Stimulated activated naive CD8-positive, alpha-beta T cell treated with anti-CD3 and anti-CD28 coated beads, Interleukin-15, amount 100 ng/mL, for 72 hours (primary cell): ENCODE measurements around the gene MCTP2.
"Not testable (repeated sequence)": the region's sequence is repeated elsewhere in the genome, so short reads cannot be mapped to it uniquely, and the experiment has no call there.

Source experiments
- ATAC-seq: fragments of 150-1000 bp; cut with Tn5 transposase; 2 replicates; pipeline ENCODE4 v1.10.0; 2021; ENCODE audit warnings: mild to moderate bottlenecking, moderate library complexity
- DNase-seq, 2 donors: peaks; one replicate each; pipeline ENCODE4 v3.0.0; 2021 to 2022
- H3K27ac Mint-ChIP-seq, 2 donors: one replicate each; pipeline ENCODE4 v1.8.0; 2022; ENCODE audit warnings: mild to moderate bottlenecking in 2 of 2, mixed read lengths in 2 of 2, moderate library complexity in 2 of 2
- H3K27me3 Mint-ChIP-seq: one replicate; pipeline ENCODE4 v1.8.0; 2022; ENCODE audit warnings: mixed read lengths
- H3K4me1 Mint-ChIP-seq: one replicate; pipeline ENCODE4 v1.8.0; 2022; ENCODE audit warnings: mild to moderate bottlenecking, mixed read lengths
- H3K4me3 Mint-ChIP-seq, 2 donors: one replicate each; pipeline ENCODE4 v1.8.0; 2022; ENCODE audit warnings: mild to moderate bottlenecking in 2 of 2, mixed read lengths in 2 of 2, moderate library complexity in 1 of 2
- H3K9me3 Mint-ChIP-seq, 2 donors: one replicate each; pipeline ENCODE4 v1.8.0; 2022; ENCODE audit warnings: mixed read lengths in 2 of 2

The MCTP2 gene

DNA sequence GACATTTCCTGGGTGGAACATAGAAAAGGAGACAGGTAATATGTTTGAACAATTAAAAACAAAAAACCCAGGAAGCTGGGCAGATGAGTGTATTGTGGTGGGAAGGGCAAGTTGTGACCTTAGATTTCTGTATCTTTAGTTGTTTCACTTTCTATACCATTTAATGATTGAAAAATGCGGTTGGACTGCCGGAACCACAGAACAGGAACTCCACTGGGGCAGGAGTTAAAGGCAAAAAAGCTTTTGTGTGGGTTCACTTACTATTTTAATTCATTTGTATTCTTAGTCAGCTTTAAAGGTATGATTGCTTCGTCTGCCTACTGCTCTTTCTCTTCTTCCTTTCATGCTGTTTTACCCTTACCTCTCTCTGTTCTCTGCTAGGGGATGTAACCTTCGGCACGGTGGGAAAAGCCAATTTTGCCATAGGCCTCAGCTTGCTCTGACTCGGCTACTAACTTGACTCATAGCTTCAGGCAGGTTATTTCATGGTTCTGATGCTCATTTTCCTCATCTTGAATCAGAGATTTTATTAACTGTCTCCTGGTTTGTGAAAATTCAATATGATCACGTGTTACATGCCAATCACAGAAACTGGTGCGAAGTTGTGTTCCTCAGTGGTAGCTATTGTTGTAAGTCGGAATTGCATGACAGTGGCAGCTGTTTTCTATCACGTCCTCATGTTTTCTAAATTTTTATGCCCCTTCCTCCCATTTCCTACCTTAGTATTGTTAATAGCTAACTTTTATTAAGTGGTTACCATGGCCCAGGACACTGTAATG lies 1.6 kb upstream of the MCTP2 start:
- ATAC-seq = peak; percentile 70
- H3K27ac Mint-ChIP-seq = peak overlapping the region; percentile 95 to 98
- H3K9me3 Mint-ChIP-seq = no peaks in the 10 kb centered on the region
- H3K27me3 Mint-ChIP-seq = peaks cover 11% of the 10 kb centered on the region
- H3K4me3 Mint-ChIP-seq = peak overlapping the region; percentile 84 to 90
- H3K4me1 Mint-ChIP-seq = peaks cover 54% of the 10 kb centered on the region
- DNase-seq = peak; percentile 55 to 78

DNA sequence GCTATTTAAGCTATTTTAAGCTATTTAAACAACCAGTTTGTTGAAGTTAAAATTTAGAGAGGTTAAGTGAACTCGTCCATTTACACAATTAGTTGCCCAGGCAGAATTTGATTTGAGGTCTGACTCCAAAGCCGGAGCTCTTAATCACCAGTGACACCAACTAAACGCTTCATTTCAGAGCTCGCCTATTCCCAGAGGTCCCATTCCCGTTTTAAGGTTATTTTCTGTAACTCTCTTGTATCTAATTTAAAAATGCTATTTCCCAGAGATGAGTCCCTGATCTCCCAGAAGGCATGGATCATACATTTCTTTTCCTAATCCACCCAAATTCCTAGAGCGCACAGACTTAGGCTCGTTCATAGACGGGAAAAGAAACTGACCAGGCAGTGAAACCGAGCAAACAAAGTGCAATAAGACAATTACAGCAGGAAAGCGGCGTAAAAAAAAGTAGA lies 904 bp upstream of the MCTP2 start:
- DNase-seq (no peak), ATAC-seq (no peak)
- peaks cover 61% of the 10 kb centered on the region for H3K4me1 Mint-ChIP-seq
- H3K4me3 Mint-ChIP-seq = peak overlapping the region; percentile 84 to 90
- H3K9me3 Mint-ChIP-seq = no peaks in the 10 kb centered on the region
- H3K27me3 Mint-ChIP-seq = peaks cover 4% of the 10 kb centered on the region
- H3K27ac Mint-ChIP-seq = peak overlapping the region; percentile 95 to 98

DNA sequence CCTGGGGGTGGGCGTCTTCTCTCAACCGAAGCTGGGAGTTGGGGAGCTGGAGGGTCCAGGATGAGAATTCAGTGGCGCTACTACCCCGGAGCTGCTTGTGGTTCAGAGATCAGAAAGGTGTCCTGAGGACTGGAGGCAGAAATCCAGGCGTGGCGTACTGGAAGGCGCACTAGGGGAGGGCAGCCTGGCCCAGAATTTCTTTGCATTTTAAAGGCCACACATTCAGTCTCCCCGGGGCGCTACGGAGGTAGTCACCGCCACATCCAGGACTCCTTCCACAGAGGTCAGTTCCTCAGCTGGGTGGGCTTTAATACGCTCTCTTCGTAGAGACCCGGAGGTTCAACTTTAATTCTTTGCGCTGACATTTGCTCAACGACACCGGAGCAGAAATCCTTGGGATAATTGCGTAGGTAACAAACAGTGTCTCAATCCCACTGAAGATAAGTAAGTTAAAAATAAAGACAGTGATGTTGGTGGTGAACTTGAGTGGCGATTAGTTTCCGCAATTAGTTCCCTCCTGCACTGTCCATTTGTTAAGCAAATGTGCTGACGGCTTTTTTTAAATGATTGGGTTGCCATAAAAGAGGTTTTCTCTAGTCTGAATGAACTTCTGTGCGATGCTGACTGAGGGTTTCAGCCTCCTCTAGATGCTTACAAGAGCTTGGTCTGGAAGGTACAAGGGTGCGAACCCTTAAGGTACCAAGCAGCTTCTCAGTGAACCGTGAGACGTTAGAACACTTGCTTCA lies 535 bp downstream of the MCTP2 start:
- Mint-ChIP-seq H3K27ac (peak overlapping the region; percentile 64 to 98), H3K27me3 (no peaks in the 10 kb centered on the region), H3K9me3 (no peaks in the 10 kb centered on the region), H3K4me3 (peak overlapping the region; percentile 84 to 90), H3K4me1 (peaks cover 73% of the 10 kb centered on the region)
- ATAC-seq (peak; percentile 22), DNase-seq (no peak)

DNA sequence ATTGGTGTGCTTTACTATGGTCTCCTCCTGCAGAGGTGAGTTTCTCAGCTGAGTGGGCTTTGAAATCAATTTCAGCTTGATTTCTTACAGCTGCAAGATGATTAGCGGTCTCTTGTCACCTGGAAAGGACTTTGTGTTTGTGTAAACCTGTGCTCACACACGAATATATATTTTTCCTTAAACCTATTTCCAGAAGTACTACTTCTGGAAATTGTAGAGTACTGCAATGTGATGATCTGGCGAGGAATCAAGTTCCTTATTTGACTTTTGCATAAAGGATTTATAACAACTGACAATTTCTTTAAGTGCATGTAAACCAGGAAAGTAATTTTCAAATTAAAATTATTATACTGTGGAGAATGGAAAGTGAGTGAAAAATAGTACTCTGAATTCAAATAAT lies 2.1 kb downstream of the MCTP2 start:
- ATAC-seq (no peak), DNase-seq (no peak)
- peak overlapping the region in 1 of 2 donors; percentile 90 for H3K4me3 Mint-ChIP-seq
- peaks cover 82% of the 10 kb centered on the region for H3K4me1 Mint-ChIP-seq
- H3K27me3 Mint-ChIP-seq = no peaks in the 10 kb centered on the region
- no peaks in the 10 kb centered on the region for H3K9me3 Mint-ChIP-seq
- H3K27ac Mint-ChIP-seq = peak overlapping the region; percentile 16 to 22

DNA sequence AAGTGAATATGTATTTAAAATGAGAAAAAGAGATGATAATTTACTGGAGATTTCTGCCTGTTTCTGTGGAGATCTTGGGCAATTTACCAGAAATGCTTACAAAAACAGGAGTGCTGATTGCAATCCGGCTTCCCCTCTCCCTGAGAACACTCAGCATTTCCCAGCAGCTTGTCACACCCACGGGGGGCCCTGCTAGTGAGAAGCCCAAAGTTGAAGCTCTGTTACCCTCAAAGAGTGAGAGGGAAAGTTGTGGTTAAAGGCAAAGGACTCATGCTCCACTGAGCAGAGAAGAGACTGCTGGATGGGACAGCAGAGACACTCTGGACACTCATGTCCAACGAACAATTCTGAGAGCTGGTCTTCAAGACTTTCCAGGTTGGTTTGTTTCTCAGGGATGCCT lies 2.9 kb downstream of the MCTP2 start:
- no peak for ATAC-seq
- Mint-ChIP-seq H3K9me3 (no peaks in the 10 kb centered on the region), H3K4me3 (peak overlapping the region; percentile 29 to 90), H3K27ac (no peak overlapping the region), H3K4me1 (peaks cover 82% of the 10 kb centered on the region), H3K27me3 (no peaks in the 10 kb centered on the region)
- DNase-seq = peak in 1 of 2 donors; percentile 26

DNA sequence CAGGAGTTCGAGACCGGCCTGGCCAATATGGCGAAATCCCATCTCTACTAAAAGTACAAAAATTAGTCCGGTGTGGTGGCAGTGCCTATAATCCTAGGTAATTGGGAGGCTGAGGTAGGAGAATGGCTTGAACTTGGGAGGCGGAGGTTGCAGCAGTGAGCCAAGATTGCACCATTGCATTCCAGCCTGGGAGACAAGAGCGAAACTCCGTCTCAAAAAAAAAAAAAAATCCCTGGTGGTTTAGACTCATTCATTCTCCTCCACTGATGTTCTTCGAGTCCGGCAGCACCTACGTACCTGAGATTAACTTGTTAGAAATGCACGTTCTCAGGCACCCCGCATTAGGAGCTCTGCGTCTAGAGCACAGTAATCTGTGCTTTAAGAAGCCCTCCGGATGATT lies 3.7 kb downstream of the MCTP2 start:
- H3K9me3 Mint-ChIP-seq = no peaks in the 10 kb centered on the region
- no peak overlapping the region for H3K27ac Mint-ChIP-seq
- ATAC-seq (no peak), DNase-seq (no peak)
- H3K4me1 Mint-ChIP-seq = peaks cover 82% of the 10 kb centered on the region
- peak overlapping the region in 1 of 2 donors; percentile 90 for H3K4me3 Mint-ChIP-seq
- H3K27me3 Mint-ChIP-seq = no peaks in the 10 kb centered on the region

DNA sequence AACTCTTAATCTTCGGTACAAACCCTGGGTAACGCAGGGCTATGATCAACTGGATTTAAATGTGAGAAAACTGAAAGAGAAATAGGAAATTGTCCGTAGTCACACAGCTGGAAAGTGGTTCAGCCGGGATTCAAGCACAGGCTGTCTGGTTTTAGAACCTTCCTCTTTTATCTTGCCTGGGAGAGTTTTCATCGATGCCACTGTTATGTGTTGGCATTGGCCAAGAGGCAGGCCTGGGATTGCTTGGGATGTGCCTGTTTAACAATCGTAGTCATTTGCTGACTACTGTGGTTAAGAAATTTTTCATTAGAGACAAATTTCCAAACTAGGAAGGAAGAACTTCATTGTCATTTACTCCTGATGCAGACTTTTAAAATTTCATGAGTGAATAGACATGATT lies 4.3 kb downstream of the MCTP2 start:
- no peak overlapping the region for H3K4me3 Mint-ChIP-seq
- DNase-seq (no peak), ATAC-seq (no peak)
- H3K9me3 Mint-ChIP-seq = no peaks in the 10 kb centered on the region
- H3K4me1 Mint-ChIP-seq = peaks cover 79% of the 10 kb centered on the region
- H3K27ac Mint-ChIP-seq = no peak overlapping the region
- no peaks in the 10 kb centered on the region for H3K27me3 Mint-ChIP-seq

DNA sequence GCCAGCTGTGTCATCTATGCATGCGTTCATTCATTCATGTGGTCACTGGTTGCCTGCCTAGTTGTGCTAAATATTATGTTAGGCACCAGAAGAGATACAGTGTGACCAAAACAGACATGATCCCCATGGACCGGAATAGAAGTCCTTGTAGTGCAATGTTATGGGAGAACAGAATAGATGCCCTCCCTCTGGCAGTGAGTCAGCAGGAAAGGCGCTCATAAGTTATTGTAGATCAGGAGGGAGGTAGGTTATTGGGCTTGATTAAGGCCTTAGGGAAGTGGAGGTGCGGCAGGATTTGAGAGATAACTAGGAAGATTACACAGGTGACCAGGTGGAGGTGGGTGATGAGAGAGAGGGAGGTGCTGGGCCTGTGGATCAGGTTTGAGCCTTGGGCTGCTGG lies 5.2 kb downstream of the MCTP2 start:
- Mint-ChIP-seq H3K4me1 (peaks cover 78% of the 10 kb centered on the region), H3K27me3 (no peaks in the 10 kb centered on the region), H3K27ac (no peak overlapping the region), H3K4me3 (no peak overlapping the region), H3K9me3 (no peaks in the 10 kb centered on the region)
- ATAC-seq (no peak), DNase-seq (no peak)

DNA sequence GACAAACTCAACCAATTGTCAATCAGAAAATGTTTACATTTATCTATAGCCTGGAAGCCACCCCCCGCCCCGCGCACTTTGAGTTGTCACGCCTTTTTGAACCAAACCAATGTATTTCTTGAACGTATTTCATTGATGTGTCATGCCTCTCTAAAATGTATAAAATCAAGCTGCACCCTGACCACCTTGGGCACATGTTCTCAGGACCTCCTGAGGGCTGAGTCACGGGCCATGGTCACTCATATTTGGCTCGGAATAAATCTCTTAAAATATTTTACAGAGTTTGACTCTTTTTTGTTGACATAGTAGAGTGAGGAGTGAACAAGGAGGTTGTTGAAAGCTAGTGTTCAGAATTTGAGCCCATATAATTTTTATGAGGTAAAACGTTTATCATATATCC lies 6.5 kb downstream of the MCTP2 start:
- DNase-seq (no peak), ATAC-seq (no peak)
- Mint-ChIP-seq H3K27me3 (no peaks in the 10 kb centered on the region), H3K4me1 (peaks cover 67% of the 10 kb centered on the region), H3K9me3 (no peaks in the 10 kb centered on the region), H3K4me3 (peak overlapping the region in 1 of 2 donors; percentile 44), H3K27ac (no peak overlapping the region)

DNA sequence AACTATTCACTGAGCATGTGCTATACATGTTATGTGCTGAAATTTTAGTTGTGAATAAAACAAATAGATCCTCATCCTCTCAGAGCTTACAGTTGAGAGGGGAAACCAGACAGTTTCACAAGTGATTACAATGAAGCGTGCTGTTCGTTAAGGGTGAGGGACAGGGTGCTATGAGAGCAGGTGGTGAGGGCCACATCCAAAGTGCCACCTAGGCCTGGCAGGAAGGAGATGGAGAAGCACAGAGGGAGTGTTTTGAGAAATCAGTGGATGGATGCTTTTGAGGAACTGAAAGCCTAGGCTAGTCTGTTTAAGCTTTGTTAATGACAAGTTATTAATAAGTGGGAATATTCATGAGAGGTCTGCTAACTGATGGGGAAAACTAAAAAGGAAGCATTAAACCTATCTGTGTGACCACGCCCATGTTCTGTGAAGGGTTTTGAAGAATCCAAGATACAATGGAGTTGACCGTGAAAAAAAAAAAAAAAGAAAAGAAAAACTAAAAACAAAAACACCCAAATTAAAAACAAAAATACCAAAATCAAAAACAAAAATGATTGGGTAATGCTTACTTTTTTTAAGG lies 7.3 kb downstream of the MCTP2 start:
- Mint-ChIP-seq H3K9me3 (no peaks in the 10 kb centered on the region), H3K4me1 (peaks cover 63% of the 10 kb centered on the region), H3K27me3 (no peaks in the 10 kb centered on the region), H3K4me3 (peak overlapping the region in 1 of 2 donors; percentile 11), H3K27ac (peak overlapping the region in 1 of 2 donors; percentile 84)
- peak; percentile 77 for ATAC-seq
- DNase-seq = no peak

DNA sequence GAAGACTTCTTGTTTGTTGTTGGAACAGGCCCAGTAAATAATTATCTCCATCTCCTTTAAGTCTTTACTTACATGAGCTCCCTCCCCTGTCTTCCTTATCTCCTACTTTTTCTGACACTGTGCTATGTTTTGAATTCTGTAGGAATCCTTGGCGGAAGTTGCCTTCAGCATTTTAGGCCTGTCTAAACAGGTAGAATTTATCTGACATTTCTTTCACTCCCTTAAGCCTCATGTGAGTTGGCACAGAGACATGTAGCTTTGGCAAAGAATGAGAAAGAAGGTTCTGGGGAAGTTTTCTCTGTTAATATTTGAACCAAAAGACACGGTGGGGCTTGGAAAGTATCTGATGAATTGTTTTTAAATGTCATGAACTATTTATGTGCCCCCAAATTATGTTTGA lies 8.1 kb downstream of the MCTP2 start:
- H3K4me1 Mint-ChIP-seq = peaks cover 54% of the 10 kb centered on the region
- H3K4me3 Mint-ChIP-seq = no peak overlapping the region
- H3K27me3 Mint-ChIP-seq = no peaks in the 10 kb centered on the region
- ATAC-seq (no peak), DNase-seq (no peak)
- no peak overlapping the region for H3K27ac Mint-ChIP-seq
- H3K9me3 Mint-ChIP-seq = no peaks in the 10 kb centered on the region

DNA sequence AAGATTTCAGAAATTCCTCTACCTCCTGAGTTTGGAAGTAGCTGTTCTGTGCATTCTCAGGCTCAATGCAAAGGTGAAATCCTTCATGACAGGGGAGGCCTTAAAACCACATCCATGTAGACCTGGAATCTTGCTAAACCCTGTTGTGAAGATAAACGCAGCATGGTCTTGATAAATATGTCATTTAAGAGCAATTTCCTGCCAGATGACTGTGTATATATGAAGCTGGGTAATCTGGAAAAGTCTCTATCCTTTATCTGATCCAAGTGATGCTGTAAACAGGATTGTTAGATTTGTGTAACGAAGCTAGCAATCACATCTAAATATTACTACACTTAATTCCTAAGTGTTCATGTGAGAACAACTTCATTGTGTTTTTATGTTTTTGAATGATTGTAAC lies 9.1 kb downstream of the MCTP2 start:
- no peaks in the 10 kb centered on the region for H3K27me3 Mint-ChIP-seq
- peaks cover 44% of the 10 kb centered on the region for H3K4me1 Mint-ChIP-seq
- H3K4me3 Mint-ChIP-seq = no peak overlapping the region
- H3K9me3 Mint-ChIP-seq = no peaks in the 10 kb centered on the region
- no peak overlapping the region for H3K27ac Mint-ChIP-seq
- DNase-seq (no peak), ATAC-seq (no peak)

DNA sequence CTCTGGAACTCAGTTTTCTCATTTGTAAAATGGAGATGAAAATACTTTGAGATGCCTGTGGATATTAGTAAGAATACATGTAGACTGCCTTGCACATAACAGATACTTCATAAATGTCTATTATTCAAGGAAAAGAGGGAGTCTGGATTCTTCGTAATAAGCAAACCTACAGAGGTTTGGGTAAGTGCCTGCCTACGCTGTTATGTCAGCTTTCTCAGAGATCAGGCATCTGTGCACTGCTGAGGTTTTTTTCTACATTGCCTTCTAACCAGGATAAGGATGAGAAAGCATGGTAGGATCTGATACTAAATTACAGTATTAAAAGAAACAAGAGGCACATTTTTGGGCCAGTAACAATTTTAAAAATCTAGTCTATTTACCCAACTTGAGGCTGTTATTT lies 10.9 kb downstream of the MCTP2 start:
- DNase-seq (no peak), ATAC-seq (no peak)
- no peak overlapping the region for H3K4me3 Mint-ChIP-seq
- no peaks in the 10 kb centered on the region for H3K27me3 Mint-ChIP-seq
- H3K27ac Mint-ChIP-seq = no peak overlapping the region
- peaks cover 36% of the 10 kb centered on the region for H3K4me1 Mint-ChIP-seq
- H3K9me3 Mint-ChIP-seq = no peaks in the 10 kb centered on the region

DNA sequence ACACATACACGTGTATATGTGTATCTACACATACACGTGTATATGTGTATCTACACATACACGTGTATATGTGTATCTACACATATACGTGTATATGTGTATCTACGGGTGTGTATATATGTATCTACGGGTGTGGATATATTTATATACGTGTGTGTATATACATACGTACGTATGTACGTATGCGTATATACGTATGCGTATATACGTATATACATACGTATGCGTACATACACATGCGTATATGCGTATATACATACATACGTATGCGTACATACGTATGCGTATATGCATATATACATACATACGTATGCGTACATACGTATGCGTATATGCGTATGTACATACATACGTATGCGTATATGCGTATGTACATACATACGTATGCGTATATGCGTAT lies 11.6 kb downstream of the MCTP2 start:
- peaks cover 30% of the 10 kb centered on the region for H3K4me1 Mint-ChIP-seq
- not testable (repeated sequence) for DNase-seq, H3K27me3 Mint-ChIP-seq, ATAC-seq, H3K4me3 Mint-ChIP-seq, H3K27ac Mint-ChIP-seq, H3K9me3 Mint-ChIP-seq

DNA sequence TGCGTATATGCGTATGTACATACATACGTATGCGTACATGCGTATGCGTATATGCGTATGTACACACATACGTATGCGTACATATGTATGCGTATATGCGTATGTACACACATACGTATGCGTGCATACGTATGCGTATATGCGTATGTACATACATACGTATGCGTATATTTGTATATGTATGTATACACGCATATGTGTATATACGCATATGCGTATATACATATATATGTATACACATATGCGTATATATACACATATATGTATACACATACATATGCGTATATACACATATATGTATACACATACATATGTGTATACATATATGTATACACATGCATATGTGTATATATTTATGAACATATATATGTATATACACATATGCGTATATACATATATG lies 12.1 kb downstream of the MCTP2 start:
- H3K4me3 Mint-ChIP-seq = no peak overlapping the region
- peaks cover 27% of the 10 kb centered on the region for H3K4me1 Mint-ChIP-seq
- no peak overlapping the region for H3K27ac Mint-ChIP-seq
- ATAC-seq (no peak), DNase-seq (no peak)
- no peaks in the 10 kb centered on the region for H3K27me3 Mint-ChIP-seq
- H3K9me3 Mint-ChIP-seq = no peaks in the 10 kb centered on the region

DNA sequence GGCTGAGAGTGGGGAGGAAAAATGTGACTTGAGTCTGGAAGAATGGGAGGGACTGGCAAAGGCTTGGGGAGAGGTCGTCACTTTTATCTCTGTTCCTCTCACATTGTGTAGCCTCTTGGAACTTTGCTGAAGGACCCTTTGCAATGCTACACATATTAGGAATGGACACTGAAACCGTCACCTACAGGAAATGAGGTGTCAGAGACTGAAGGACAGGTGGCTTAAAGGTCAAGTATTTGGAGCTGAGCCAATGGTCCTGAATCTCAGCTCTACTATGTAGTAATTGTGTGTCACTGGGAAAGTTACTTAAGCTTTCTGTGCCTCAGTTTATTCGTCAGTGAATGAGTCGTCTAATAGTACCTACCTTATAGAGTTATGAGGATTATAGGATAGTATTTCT lies 14.7 kb downstream of the MCTP2 start:
- DNase-seq = no peak
- H3K27ac Mint-ChIP-seq = no peak overlapping the region
- no peak overlapping the region for H3K4me3 Mint-ChIP-seq
- H3K27me3 Mint-ChIP-seq = no peaks in the 10 kb centered on the region
- ATAC-seq = no peak
- no peaks in the 10 kb centered on the region for H3K9me3 Mint-ChIP-seq
- peaks cover 7% of the 10 kb centered on the region for H3K4me1 Mint-ChIP-seq
